Measurements from ENCODE around the gene SPPL2A. TPM values are rescaled to one million over a fixed set of nuclear protein-coding genes. Genes with fewer than 3 reads are reported as not detected.

SPPL2A gene
- polyA plus RNA-seq, 3 donors: 96.3 to 105 (median 96.3) TPM

DNA sequence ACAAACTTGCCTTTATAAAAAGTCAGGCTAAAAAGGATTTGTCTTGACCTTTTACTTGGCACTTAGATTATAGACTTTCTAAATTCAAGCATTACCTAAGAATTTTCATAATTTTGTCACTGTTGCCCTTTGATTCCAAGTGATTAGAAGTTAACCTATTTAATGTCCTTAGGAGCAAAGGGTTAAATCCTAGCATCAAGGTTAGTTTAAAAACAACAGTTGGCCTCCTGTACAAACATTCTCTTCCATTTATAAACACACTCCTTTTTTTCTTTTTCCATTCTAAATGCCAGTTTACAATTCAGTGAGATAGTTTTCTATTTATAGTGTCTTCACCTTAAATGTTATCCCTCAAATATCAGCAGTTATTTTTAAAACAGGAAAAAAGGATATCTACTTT is 18.4 kb upstream of the SPPL2A start:
- DNase-seq (ENCODE audit: extremely low read depth in 1 of 11, low read depth in 9 of 11, low spot score in 4 of 11): no peak

DNA sequence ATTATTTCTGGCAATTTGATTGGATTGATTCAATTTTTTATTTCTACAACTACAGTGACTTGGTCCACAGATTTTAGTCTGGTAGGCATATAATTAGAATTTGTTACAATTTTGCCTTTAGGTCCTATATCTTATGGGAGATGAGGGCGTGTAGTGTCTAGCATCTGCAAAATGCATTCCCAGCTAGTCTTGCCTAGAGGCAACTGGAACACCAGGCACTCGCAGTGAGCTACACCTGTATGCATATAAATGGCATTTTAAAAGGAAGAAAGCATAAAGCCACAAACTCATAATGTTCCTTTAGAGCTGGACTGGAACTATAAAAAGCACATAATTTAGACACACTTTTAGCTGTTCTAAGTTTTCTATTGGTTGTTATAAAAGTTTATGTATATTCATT is 17.9 kb upstream of the SPPL2A start:
- no peak for DNase-seq (ENCODE audit: extremely low read depth in 1 of 11, low read depth in 9 of 11, low spot score in 4 of 11)

- DNase-seq (ENCODE audit: extremely low read depth in 1 of 11, low read depth in 9 of 11, low spot score in 4 of 11): no peak
Observed at GRCh38 chr15:50778086-50778485, 12.6 kb upstream of the SPPL2A start.

GRCh38 chr15:50777042-50777441 is 11.5 kb upstream of the SPPL2A start:
- DNase-seq (ENCODE audit: extremely low read depth in 1 of 11, low read depth in 9 of 11, low spot score in 4 of 11): no peak

DNA sequence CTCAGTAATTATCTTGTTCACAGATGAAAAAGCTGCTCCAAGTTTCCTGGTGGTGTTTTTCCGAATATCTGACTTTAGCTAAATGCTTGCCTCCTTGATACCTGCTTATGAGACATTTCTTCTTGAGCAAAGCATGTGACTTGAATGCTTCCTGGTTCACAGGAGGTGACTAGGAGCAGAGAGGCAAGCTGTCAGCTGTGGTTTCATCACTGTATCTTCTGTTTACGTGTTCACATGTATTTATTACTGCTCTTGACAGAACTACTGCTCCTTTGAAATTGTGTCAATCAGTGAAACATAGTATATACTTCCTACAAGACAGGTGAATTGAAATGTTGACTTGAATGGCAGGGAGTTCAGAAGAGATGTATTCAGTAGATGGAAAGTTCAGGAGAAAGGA is 8.9 kb upstream of the SPPL2A start:
- no peak for DNase-seq (ENCODE audit: extremely low read depth in 1 of 11, low read depth in 9 of 11, low spot score in 4 of 11)

- DNase-seq (ENCODE audit: extremely low read depth in 1 of 11, low read depth in 9 of 11, low spot score in 4 of 11): no peak
Observed at GRCh38 chr15:50773389-50773788, 7.9 kb upstream of the SPPL2A start.

DNA sequence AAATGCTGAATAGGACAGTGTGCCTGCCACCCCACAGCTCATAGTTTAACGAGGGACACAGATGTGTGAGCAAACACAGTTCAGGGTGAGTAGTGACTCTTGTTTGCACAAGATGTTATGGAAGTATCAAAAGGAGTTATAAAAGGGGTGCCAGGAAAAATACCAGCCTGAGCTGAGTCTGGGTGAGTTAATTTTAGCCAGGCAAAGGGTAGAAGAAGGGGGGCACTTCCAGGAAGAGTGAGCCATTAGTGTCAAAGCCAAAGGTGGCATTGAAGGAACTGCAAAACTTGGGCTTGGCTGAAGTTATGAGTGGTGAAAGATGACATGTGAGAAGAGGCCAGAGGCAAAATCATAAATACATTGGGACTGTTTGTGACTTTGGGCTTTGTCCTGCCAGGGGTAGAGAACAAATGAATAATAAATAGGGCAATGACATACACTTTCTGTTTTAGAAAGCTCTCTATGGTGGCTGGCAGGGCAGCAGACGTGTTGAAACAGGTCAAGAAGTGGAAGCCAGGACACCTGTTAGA is 1.9 kb upstream of the SPPL2A start:
- no peak for DNase-seq (ENCODE audit: extremely low read depth in 1 of 11, low read depth in 9 of 11, low spot score in 4 of 11)

DNA sequence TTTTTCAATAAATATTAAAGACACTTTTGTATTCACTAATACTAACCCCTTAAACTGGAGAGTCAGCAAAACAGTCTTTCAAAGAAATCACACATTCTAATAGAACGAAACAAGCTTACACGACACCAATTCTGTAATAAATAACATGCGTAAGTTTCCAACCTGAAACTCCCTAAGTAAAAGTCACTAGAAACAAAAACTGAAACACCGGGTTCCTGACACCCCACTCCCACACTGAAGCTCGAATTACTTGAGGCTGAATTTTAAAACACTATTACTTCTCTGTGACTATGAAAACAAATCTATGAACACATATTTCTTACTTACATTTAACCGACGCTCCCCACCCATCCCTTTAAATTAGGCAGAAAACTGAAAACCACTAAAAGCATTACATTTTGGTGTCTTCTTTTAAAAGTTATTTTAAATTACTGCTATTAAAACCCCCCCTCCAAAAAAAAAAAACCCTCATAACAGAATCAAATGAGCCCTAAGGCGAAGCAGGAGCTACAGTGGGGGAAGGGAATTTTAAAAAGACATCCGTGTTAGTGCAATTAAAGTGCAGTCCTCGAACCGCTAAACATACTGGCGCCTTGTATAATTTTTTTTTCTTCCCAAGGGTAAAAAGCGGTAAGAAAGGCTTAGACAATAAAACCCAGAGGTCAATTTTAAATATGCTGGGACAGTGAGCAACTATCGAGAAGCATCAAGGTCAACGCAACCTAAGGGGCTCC is 878 bp downstream of the SPPL2A start:
- DNase-seq (ENCODE audit: extremely low read depth in 1 of 11, low read depth in 9 of 11, low spot score in 4 of 11): peak in 4 of 11 donors; percentile 15 to 29 (median 26)

DNA sequence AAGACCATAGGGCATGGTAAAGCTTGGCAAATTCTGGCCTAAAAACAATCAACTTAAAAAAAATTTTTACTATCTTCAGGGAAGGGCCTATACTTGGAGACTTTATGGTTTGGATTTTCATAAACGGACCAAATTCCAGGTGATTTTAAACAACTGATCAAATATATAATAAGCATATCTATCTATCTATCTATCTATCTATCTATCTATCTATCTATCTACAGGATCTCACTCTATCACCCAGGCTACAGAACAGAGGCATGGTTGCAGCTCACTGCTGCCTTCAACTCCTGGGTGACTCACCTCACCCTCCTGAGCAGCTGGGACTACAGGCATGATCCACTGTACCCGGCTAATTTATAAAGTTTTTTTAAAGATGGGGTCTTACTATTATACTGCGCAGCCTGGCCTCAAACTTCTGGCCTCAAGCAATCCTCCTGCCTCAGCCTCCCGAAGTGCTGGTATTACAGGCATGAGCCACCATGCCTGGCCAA is 6.7 kb downstream of the SPPL2A start:
- DNase-seq (ENCODE audit: extremely low read depth in 1 of 11, low read depth in 9 of 11, low spot score in 4 of 11): no peak

GRCh38 chr15:50753463-50753862 is 12.0 kb downstream of the SPPL2A start:
- no peak for DNase-seq (ENCODE audit: extremely low read depth in 1 of 11, low read depth in 9 of 11, low spot score in 4 of 11)

- no peak for DNase-seq (ENCODE audit: extremely low read depth in 1 of 11, low read depth in 9 of 11, low spot score in 4 of 11)
Observed at GRCh38 chr15:50751394-50751793, 14.1 kb downstream of the SPPL2A start.

DNA sequence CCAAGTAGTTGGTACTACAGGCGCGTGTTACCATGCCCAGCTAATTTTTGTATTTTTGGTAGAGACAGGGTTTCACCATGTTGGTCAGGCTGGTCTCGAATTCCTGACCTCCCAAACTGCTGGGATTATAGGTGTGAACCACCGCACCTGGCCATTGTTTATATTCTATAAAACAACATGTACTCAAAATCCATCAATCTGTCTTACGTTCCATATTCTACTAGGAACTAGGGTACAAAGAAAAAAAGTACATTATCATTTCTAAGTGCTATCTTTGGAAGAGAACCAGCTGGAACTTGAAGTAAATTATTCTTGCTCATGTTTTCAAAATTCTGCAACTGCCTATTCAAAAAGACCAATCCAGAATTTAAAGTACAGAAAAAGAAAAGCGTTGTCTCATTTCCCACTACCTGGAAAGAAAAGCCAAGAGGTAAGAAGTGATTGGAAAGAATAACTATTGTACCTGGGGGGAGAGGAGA is 15.2 kb downstream of the SPPL2A start:
- no peak for DNase-seq (ENCODE audit: extremely low read depth in 1 of 11, low read depth in 9 of 11, low spot score in 4 of 11)

- DNase-seq (ENCODE audit: extremely low read depth in 1 of 11, low read depth in 9 of 11, low spot score in 4 of 11): no peak
Observed at GRCh38 chr15:50747523-50747922, 18.0 kb downstream of the SPPL2A start.

DNA sequence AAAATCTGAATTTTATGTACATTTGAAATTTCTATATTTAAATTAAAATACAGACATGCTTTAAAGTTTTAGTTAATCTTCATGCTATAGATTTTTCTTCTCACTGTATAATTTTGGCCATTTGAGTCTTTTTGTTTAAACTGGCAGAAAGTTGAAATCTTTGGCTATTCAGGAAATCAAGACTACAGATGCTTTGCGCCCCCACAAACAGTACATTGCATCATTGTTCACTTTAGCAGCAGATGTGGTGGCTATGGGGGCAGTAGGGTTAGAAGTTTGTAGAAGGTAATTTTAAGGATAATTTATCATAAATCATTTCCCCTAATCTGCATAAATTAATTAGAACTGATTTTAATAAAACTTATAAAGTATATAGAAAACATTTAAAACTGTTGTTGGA is 20.9 kb downstream of the SPPL2A start:
- DNase-seq (ENCODE audit: extremely low read depth in 1 of 11, low read depth in 9 of 11, low spot score in 4 of 11): no peak

DNA sequence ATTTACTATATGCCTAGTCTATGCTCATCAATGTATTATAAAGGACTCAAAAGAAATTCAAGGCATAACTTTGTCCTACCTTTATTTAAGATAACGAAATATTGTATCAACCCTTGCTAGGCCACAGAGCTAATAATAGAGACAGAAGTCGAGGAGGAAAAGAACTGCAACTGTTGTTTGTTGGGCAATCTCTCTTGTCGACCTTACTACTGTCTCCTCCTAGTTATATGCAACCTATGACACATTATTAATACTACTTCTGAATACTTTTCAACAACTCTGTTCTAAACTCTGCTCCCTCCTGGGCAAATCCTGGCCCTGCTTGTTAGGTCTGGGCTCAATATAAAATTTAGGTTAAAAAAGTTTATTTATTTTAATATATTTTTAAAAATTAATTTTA is 24.6 kb downstream of the SPPL2A start:
- no peak for DNase-seq (ENCODE audit: extremely low read depth in 1 of 11, low read depth in 9 of 11, low spot score in 4 of 11)

DNA sequence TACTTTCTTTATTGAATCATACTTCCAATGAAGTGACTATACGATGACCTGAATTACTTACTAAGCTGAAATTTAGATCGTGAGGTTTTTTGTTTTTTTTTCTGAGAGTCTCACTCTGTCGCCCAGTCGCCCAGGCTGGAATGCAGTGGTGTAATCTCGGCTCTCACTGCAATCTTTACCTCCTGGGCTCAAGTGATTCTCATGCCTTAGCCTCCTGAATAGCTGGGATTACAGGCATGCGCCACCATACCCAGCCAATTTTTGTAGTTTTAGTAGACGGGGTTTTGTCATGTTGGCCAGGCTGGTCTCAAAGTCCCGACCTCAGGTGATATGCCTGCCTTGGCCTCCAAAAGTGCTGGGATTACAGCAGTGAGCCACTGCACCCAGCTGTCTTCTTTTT is 28.7 kb downstream of the SPPL2A start:
- no peak for DNase-seq (ENCODE audit: extremely low read depth in 1 of 11, low read depth in 9 of 11, low spot score in 4 of 11)

GRCh38 chr15:50735156-50735555 is 30.4 kb downstream of the SPPL2A start:
- no peak for DNase-seq (ENCODE audit: extremely low read depth in 1 of 11, low read depth in 9 of 11, low spot score in 4 of 11)

DNA sequence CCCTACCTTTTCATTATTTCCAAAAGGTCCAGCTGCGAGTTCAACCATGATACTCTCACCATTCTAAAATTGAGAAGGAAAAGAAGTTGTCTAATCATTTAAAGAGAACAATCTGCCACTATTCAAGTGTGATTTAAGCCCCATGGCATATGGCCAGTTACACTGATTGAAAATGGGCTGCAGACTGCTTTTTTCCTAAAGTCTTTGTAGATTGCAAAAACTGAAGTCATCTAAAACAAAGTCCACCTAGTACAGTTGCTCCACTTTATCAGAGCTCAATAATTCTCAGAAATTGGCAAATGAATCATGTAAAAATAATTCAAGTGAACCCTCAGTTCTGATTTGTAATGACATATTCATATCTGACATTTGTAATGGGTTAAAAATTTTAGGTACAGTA is 39.2 kb downstream of the SPPL2A start:
- no peak for DNase-seq (ENCODE audit: extremely low read depth in 1 of 11, low read depth in 9 of 11, low spot score in 4 of 11)

- no peak for DNase-seq (ENCODE audit: extremely low read depth in 1 of 11, low read depth in 9 of 11, low spot score in 4 of 11)
Observed at GRCh38 chr15:50718700-50719125, 46.8 kb downstream of the SPPL2A start.

DNA sequence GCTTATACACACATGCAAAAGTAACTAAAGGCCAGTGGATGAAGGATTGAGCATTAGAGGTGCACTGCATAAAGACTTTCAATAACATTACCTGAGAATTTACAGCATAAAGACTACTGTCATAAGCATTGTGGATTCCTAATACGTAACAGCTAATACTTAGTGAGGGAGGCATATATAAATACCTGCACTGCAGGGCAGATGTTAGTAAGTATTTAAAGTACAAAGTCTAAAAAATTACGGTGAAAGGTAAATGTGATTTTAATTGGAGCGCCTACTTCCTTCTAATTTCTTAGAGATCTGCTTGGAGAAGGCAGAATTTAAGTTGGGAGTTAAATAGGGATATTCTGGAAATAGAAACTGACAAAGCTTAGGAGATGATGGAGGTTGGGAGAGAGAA is 53.5 kb downstream of the SPPL2A start:
- DNase-seq (ENCODE audit: extremely low read depth in 1 of 11, low read depth in 9 of 11, low spot score in 4 of 11): no peak

GRCh38 chr15:50710585-50710984 is 54.9 kb downstream of the SPPL2A start:
- no peak for DNase-seq (ENCODE audit: extremely low read depth in 1 of 11, low read depth in 9 of 11, low spot score in 4 of 11)
